HG03039 (cell line): ENCODE measurements around the gene TMPRSS6.

Experiments
- ATAC-seq: cut with Tn5 transposase; IDR thresholded peaks from one replicate; pipeline ENCODE4 v1.9.1; 2021; ENCODE audit warnings: mild to moderate bottlenecking, moderate library complexity; ENCODE audit not compliant: unreplicated experiment

The TMPRSS6 gene

GRCh38 chr22:37053310-37054055, 56.0 kb downstream of the TMPRSS6 start:
- ATAC-seq: no peak

DNA sequence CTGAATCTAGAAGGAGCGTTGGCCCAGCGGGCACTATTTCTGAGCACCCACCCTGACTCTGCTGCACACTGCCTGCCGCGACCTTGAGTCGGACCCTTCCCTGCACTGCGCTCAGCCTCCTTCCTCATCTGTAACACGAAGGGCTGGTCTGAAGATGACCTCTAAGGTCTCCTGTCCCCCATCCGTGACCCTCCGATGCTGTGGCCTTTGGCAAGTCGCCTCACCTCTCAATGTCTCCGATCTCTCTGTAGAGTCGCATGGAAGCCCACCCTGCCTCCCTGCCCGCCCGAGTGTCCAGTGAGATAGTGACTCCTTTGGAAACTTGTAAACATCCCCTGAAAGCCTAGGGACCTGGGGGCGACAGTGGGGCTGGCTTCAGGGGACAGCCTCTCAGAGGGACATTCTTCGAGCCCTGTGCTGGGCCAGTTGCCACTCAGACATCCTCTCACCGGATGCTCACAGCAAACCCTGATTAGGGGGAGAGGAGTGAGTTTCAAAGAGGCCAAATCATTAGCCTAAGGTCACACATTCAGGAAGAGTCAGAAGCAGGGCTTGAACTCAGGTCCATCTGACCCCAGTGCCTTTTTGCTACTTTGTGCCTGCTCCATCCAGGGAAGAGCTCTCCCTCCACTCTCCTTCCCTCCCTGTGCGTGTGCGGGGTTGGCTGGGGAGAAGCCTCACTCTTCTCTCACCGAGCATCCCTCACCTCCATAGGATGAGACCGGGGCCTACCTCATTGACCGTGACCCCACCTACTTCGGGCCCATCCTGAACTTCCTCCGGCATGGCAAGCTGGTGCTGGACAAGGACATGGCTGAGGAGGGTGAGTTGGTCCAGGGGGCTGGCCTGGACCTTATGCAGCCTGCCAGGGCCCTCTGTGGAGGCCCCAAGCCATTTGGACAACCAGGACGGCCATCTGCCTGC, 56.9 kb downstream of the TMPRSS6 start:
- no peak for ATAC-seq

- ATAC-seq: peak; percentile 68
These were observed 57.8 kb downstream of the TMPRSS6 start, which contains the start of gene KCTD17 for GRCh38 chr22:37051391-37052385. Gene KCTD17 (plus strand): TSS chr22:37051742. CDS start chr22:37051761, 19 bp downstream.

DNA sequence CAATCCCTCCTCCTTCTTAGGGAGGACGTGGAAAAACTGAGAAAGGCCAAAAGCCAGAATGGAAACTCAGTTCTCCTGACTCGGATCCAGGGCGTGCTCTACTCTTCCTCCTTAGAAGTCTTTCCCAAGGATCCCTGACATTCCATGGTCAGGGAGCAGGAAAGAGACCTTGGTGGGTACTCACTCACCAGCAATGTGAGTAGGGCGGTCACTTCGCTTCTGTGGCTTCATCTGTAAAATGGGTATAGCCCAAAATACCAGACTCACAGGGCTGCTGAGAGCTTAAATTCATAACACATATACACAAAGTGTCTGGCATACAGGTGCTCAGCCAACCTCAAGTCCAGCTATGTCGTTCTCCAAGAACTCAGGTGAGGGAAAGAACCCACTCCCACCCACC, 58.6 kb downstream of the TMPRSS6 start:
- no peak for ATAC-seq

DNA sequence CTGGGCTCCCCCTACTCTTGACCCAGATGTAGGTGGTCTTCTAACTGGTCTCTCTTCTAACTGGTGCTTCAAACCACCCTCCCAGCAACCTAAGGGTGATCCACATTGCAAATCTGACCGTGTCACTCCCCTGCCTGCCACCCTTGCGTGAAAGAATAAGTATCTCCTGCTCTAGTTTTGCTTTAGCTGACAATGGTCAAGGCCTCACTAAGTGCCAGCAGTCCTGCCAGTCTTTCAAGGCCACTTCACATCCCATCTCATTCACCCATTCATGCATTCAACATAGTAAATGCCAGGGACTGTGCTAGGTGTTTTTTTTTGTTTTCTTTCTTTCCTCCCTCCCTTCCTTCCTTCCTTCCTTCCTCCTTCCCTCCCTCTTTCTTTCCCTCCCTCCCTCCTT, 60.3 kb downstream of the TMPRSS6 start:
- ATAC-seq: no peak

DNA sequence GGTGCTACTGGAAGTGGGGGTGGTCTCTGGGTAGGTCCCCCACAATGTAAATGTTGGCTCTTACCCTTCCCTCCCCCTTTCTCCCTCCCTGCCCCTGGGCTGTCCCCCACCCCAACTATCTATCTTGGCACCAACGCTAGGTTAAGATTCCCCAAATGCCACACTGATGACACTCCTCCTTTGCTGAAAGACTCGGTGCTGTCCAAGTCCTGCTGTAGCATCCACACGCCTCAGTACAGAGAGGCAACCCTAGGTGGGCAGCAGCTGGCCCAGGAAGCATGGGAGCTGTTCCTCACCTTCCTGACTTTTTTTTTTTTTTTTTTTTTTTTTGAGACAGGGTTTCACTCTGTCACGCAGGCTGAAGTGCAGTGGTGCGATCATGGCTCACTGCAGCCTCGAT, 61.4 kb downstream of the TMPRSS6 start:
- ATAC-seq: no peak

GRCh38 chr22:37047006-37047405, 62.5 kb downstream of the TMPRSS6 start:
- ATAC-seq: no peak

DNA sequence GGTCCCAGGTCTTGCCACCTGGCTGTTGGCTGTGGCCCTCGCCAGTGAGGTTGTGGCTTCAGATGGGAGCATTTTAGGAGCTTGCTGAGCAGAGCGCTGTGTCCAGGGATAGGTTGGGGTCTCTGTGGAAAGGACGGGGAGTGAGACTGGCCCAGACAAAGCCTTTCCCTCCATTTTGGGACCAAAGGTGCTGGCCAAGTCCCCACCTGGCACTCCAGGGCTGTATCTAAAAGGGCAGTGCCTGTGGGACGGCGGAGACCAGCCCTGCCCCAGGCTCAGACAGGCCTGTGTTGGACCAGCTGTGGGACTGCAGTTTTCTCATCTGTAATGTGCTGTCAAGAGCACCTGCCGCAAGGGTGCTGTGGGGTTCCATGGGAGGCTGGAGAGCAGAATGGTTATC, 62.9 kb downstream of the TMPRSS6 start:
- no peak for ATAC-seq

GRCh38 chr22:37045958-37046357, 63.6 kb downstream of the TMPRSS6 start:
- no peak for ATAC-seq

GRCh38 chr22:37044634-37045625, 64.6 kb downstream of the TMPRSS6 start:
- no peak for ATAC-seq

GRCh38 chr22:37043828-37044538, 65.5 kb downstream of the TMPRSS6 start:
- ATAC-seq: no peak

DNA sequence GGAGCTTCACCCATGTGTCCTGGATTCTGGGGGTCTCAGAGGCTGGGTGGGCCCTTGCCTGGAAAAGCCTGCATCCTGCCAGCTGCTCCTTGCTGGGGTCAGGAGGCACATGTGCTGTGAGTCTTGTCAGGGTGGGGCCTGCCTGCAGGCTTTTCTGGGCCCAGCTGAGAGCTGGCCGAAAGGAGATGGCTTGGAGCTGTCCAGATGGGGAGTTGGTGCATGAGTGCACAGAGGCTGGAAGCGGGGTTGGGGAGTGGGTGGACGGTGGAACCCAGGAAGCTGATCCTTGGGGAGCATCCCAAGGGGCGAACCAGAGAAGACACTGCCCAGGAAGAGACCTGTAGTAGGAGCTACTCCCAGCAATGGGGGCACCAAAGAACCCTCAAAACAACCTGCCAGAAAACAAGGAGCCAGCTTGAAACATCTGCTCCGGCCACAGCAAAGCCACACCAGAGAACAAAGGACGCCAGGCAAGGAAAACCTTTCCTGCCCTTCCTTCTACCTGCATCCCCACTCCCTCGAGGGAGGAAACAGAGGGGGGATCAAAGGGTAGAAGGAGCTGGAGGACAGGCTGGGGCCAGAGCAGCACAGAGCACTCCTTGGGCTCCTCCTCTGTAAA, 66.2 kb downstream of the TMPRSS6 start:
- ATAC-seq: no peak

- no peak for ATAC-seq
These were observed 70.0 kb downstream of the TMPRSS6 start for GRCh38 chr22:37039466-37039865.

GRCh38 chr22:37037669-37038068, 71.8 kb downstream of the TMPRSS6 start:
- ATAC-seq: no peak

GRCh38 chr22:37036655-37037377, 72.7 kb downstream of the TMPRSS6 start:
- ATAC-seq: no peak

GRCh38 chr22:37033605-37034430, 75.7 kb downstream of the TMPRSS6 start:
- ATAC-seq: no peak
